Stimulated activated CD4-positive, alpha-beta T cell treated with anti-CD3 and anti-CD28 coated beads, TNF-alpha, amount 100 ng/mL, for 4 hours (primary cell): Measurements from ENCODE around the gene IPO8.
"Not testable (repeated sequence)": the region's sequence is repeated elsewhere in the genome, so short reads cannot be mapped to it uniquely, and the experiment has no call there.

Experiments used
- DNase-seq, 3 experiments: peaks; one replicate each; pipeline ENCODE4 v3.0.0-alpha.2; 2020; ENCODE audit warnings: low read depth in 3 of 3

IPO8 gene

GRCh38 chr12:30687265-30687986, 8.2 kb downstream of the IPO8 start:
- DNase-seq = no peak

GRCh38 chr12:30679241-30679640, 16.4 kb downstream of the IPO8 start:
- no peak for DNase-seq

- DNase-seq = no peak
These were observed 17.4 kb downstream of the IPO8 start for GRCh38 chr12:30678221-30678620.

GRCh38 chr12:30661210-30661609, 34.5 kb downstream of the IPO8 start:
- DNase-seq = no peak

- DNase-seq = no peak
These were observed 43.5 kb downstream of the IPO8 start for GRCh38 chr12:30652034-30652696.

- DNase-seq = no peak
These were observed 48.8 kb downstream of the IPO8 start for GRCh38 chr12:30646821-30647220.

- DNase-seq = no peak
These were observed 52.3 kb downstream of the IPO8 start for GRCh38 chr12:30643366-30643765.

GRCh38 chr12:30640392-30640791, 55.3 kb downstream of the IPO8 start:
- no peak for DNase-seq

GRCh38 chr12:30635385-30635784, 60.3 kb downstream of the IPO8 start:
- no peak for DNase-seq

- DNase-seq = no peak
These were observed 63.9 kb downstream of the IPO8 start for GRCh38 chr12:30631740-30632139.

- no peak for DNase-seq
These were observed 64.7 kb downstream of the IPO8 start for GRCh38 chr12:30630979-30631285.

- DNase-seq = no peak
These were observed 65.3 kb downstream of the IPO8 start for GRCh38 chr12:30630076-30630978.

- DNase-seq = no peak
These were observed 68.8 kb downstream of the IPO8 start for GRCh38 chr12:30626847-30627246.

- no peak for DNase-seq
These were observed 71.7 kb downstream of the IPO8 start for GRCh38 chr12:30624009-30624408.

GRCh38 chr12:30622509-30622908, 73.2 kb downstream of the IPO8 start:
- DNase-seq = no peak

GRCh38 chr12:30621663-30622241, 73.9 kb downstream of the IPO8 start:
- not testable (repeated sequence) for DNase-seq

- no peak for DNase-seq
These were observed 78.2 kb downstream of the IPO8 start for GRCh38 chr12:30617346-30618016.

- DNase-seq = no peak
These were observed 81.6 kb downstream of the IPO8 start for GRCh38 chr12:30614031-30614430.

GRCh38 chr12:30613119-30613830, 82.4 kb downstream of the IPO8 start:
- DNase-seq = no peak

- DNase-seq = no peak
These were observed 85.0 kb downstream of the IPO8 start for GRCh38 chr12:30610718-30611117.

- DNase-seq = not testable (repeated sequence)
These were observed 85.8 kb downstream of the IPO8 start for GRCh38 chr12:30609819-30610218.
